ENCODE results near the gene LGALSL.

DNA sequence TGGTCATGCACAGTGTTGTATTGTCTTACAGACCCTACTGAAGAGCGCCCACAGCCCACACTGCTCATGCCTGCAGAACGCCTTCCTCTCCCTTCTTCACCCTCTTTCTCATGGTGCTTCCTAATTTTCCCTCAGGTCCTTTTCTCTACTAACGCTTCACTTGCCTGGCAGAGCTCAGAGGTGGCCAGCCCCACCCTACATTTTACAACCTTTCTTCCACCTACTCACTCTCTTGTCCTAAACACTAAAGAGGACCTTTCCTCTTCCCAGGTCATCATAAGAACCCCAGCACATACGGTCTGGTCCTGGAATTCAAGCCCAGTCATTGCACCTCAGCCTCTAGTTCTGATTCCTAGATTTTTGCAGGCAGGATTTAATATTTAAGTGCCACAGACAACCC, 11.7 kb upstream of the LGALSL start:
- TF ChIP-seq CTCF (IDR thresholded peaks at IDR 0.05) (no peak), EP300 (IDR thresholded peaks at IDR 0.05; ENCODE audit: low read depth) (no peak), POLR2A (IDR thresholded peaks at IDR 0.05) (no peak)

Data from transverse colon (tissue), 3 donors.